ENCODE measurements around the gene ZNF25. TPM values are rescaled to one million over a fixed set of nuclear protein-coding genes. Genes with fewer than 3 reads are reported as not detected.
A peak's percentile ranks its signal among the peaks of the same experiment; 100 is the strongest.

The ZNF25 gene
- total and polyA plus RNA-seq, 9 of the 15 experiments (the other 6 are each of a cell fraction or from before 2014, with no cell fraction given): 0.62 to 2.3 (median 1.6) TPM

DNA sequence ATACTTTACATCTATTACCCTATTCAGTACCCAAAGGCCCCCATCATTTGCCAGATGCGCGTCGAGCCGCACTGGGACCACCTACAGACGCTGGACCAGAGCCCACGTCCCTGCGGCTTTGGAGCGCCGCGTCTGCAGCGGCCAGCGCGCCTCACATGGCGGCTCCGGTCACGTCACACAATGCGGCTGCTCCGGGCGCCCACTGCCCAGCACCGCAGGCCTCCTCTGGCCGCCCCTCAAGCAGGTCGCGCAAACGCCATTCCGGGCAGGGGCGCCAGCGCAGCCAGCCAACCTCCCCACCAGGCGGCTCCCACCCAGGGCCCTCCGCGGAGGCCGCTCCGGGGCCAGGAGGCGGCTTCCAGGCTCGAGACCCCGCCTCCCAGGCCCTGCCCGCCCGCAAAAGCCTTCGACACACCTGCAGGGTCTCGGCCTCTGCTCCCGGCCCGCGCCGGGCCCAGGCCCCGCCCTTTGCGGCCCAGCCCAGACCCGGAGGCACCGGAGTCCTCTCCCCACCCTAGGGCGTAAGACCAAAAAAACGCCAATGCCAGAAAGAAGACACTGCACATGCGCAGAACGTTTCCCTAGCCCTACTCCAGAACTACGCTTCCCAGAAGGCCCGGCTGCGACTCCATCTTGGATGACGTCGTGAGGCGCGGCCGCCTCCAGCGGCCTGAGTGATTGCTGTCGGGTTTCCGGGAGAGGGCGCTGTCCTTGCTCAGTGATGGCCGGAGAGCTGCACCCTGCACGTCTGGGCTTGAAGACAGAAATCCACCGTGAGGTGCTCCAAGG, at the start of gene ZNF25 (continued):
- TF ChIP-seq TFE3 (CRISPR knock-in tag; IDR thresholded peaks at IDR 0.05): no peak
- no peak for TF ChIP-seq ZC3H11A (IDR thresholded peaks at IDR 0.05; ENCODE audit: low read depth, low read length)
- no peak for TF ChIP-seq PURB (CRISPR knock-in tag; IDR thresholded peaks at IDR 0.05; ENCODE audit: low read depth)
- TF ChIP-seq CBX2 (IDR thresholded peaks at IDR 0.05; ENCODE audit: insufficient read depth, low read length, poor library complexity, severe bottlenecking): no peak
- TF ChIP-seq, protein P1, sequence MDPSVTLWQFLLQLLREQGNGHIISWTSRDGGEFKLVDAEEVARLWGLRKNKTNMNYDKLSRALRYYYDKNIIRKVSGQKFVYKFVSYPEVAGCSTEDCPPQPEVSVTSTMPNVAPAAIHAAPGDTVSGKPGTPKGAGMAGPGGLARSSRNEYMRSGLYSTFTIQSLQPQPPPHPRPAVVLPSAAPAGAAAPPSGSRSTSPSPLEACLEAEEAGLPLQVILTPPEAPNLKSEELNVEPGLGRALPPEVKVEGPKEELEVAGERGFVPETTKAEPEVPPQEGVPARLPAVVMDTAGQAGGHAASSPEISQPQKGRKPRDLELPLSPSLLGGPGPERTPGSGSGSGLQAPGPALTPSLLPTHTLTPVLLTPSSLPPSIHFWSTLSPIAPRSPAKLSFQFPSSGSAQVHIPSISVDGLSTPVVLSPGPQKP (CRISPR knock-in tag; IDR thresholded peaks at IDR 0.05): no peak
- TF ChIP-seq, protein P2, sequence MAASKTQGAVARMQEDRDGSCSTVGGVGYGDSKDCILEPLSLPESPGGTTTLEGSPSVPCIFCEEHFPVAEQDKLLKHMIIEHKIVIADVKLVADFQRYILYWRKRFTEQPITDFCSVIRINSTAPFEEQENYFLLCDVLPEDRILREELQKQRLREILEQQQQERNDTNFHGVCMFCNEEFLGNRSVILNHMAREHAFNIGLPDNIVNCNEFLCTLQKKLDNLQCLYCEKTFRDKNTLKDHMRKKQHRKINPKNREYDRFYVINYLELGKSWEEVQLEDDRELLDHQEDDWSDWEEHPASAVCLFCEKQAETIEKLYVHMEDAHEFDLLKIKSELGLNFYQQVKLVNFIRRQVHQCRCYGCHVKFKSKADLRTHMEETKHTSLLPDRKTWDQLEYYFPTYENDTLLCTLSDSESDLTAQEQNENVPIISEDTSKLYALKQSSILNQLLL (CRISPR knock-in tag; IDR thresholded peaks at IDR 0.05; ENCODE audit: borderline replicate concordance): no peak
- no peak for TF ChIP-seq ZNF197 (CRISPR knock-in tag; IDR thresholded peaks at IDR 0.05; ENCODE audit: low read depth)
- peak; percentile 92 for TF ChIP-seq RBFOX2 (IDR thresholded peaks at IDR 0.05; ENCODE audit: low read depth, low read length)
- 0 out of 2 replicates have a peak, but pooled peaks have one; percentile 50 for TF ChIP-seq HNRNPL (IDR thresholded peaks at IDR 0.05; ENCODE audit: low read depth, low read length)
- TF ChIP-seq CBX1 (IDR thresholded peaks at IDR 0.05; ENCODE audit: low read depth): peak; percentile 65; the same call in 1 of the 2 replicates
- no peak for TF ChIP-seq TSHZ1 (CRISPR knock-in tag; IDR thresholded peaks at IDR 0.05)
- TF ChIP-seq CTCF (IDR thresholded peaks at IDR 0.05 in 2 of 3, conservative IDR thresholded peaks at IDR 0.05 in 1 of 3; ENCODE audit: insufficient read depth in 2 of 3, low read depth in 1 of 3, low read length in 3 of 3): peak; percentile 96

All from K562 (cell line).